ENCODE data around the gene TFF3.

DNA sequence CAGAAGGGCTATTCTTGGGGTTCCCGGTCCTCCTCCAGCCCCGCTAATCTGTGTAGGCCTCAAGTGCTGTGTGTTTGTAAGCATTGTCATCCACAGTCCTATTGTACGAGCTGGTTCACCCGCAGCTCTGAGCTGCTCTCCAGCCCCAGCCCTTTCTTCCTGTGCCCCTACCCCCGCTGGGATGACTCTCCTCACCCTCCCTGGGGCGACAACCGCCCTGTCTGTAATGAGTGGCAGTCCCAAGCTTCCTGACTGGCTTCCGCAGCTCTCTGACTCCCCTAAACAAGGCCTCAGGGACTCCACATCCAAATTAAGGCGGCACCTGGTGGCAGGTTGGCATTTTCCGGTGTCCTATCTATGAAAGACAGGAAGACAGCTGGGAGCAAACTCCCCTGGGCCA is 45.8 kb downstream of the TFF3 start:
- TF ChIP-seq CTCF (IDR thresholded peaks at IDR 0.05) = no peak
- no peak for TF ChIP-seq POLR2A (IDR thresholded peaks at IDR 0.05)
- TF ChIP-seq EP300 (IDR thresholded peaks at IDR 0.05) = no peak

Data from suprapubic skin (tissue), 3 donors.